HCT116 (cell line): ENCODE results near the gene GRPR. TPM values are rescaled to one million over a fixed set of nuclear protein-coding genes. Genes with fewer than 3 reads are reported as not detected.

Experiments used
- ATAC-seq: fragments of 200-7000 bp; cut with Tn5 transposase; 2 replicates; pipeline ENCODE4 v1.9.1; 2020; ENCODE audit warnings: mild to moderate bottlenecking, moderate library complexity
- BruUV-seq: library from RNA; stranded (reverse); fragments of 400-500 nt; replicated peaks from 2 replicates; lab custom pipeline; 2021; lab: Mats Ljungman, UMichigan
- CTCF ChIA-PET: fragments of 300-600 bp; sonication (Branson Sonifier 250); formaldehyde crosslinking; loops from one replicate; lab custom pipeline; 2021; ENCODE audit warnings: antibody characterized with exemption; lab: Charles Lee
- POLR2A ChIA-PET: fragments of 300-600, 350-600 bp; sonication (Branson Sonifier 250); formaldehyde crosslinking; loops from one replicate; lab custom pipeline; 2021; ENCODE audit warnings: antibody characterized with exemption; lab: Charles Lee
- RAD21 ChIA-PET, 2 experiments: fragments of 300-600 bp; sonication (Branson Sonifier 250); formaldehyde crosslinking; loops; one replicate each; lab custom pipeline; 2023; ENCODE audit warnings: low total read pairs in 2 of 2; ENCODE audit not compliant: uncharacterized antibody in 2 of 2, unreplicated experiment in 2 of 2, low non-redundant PET in 1 of 2; lab: Charles Lee
- DNase-seq: peaks from one replicate; pipeline ENCODE4 v3.0.0-alpha.2; 2010; ENCODE audit warnings: low read depth, low spot score
- H2AFZ ChIP-seq: fragments of 200-600 bp; shearing (Covaris generic), sonication (generic); 2 replicates; pipeline ENCODE4 v1.6.1; 2017; ENCODE audit warnings: low read depth, mixed run types, mixed read lengths, antibody characterized with exemption, low read length; ENCODE audit not compliant: poor library complexity, severe bottlenecking
- H3K27ac ChIP-seq: 2 replicates; pipeline ENCODE4 v1.5.1; 2012; ENCODE audit warnings: low read depth, low read length
- H3K27me3 ChIP-seq: fragments of 200-600 bp; sonication (generic); 2 replicates; pipeline ENCODE4 v1.6.1; 2016; ENCODE audit warnings: mixed run types, low read length, mixed read lengths; ENCODE audit not compliant: insufficient read depth
- H3K36me3 ChIP-seq, 2 experiments: fragments of 200-500 bp in 1 of 2; fragments of 200-600 bp in 1 of 2; sonication (Bioruptor generic) in 1 of 2; sonication (generic) in 1 of 2; 2 replicates each; pipeline versions ENCODE4 v1.5.1 to v1.6.1; 2014 to 2016; ENCODE audit warnings: low read length in 2 of 2, inconsistent platforms in 1 of 2, mixed read lengths in 1 of 2, mixed run types in 1 of 2; ENCODE audit not compliant: insufficient read depth in 2 of 2, control insufficient read depth in 1 of 2
- H3K4me1 ChIP-seq, 2 experiments: fragments of 200-600 bp in 1 of 2; sonication (generic) in 1 of 2; 2 replicates each; pipeline versions ENCODE4 v1.5.1 to v1.6.1; 2012 to 2017; ENCODE audit warnings: low read length in 2 of 2, inconsistent platforms in 1 of 2, mild to moderate bottlenecking in 1 of 2, mixed read lengths in 1 of 2, mixed run types in 1 of 2, moderate library complexity in 1 of 2; ENCODE audit not compliant: insufficient read depth in 2 of 2, control insufficient read depth in 1 of 2
- H3K4me2 ChIP-seq: fragments of 200-600 bp; sonication (generic); 2 replicates; pipeline ENCODE4 v1.6.1; 2017; ENCODE audit warnings: mixed run types, low read length, mixed read lengths
- H3K4me3 ChIP-seq, 2 experiments: fragments of 200-600 bp in 1 of 2; sonication (generic) in 1 of 2; replicated peaks in 1 of 2; 2 replicates each; pipeline ENCODE4 v1.5.1; 2011 to 2016; ENCODE audit warnings: low read length in 2 of 2, control low read depth in 1 of 2, low read depth in 1 of 2, mild to moderate bottlenecking in 1 of 2, mixed read lengths in 1 of 2, mixed run types in 1 of 2
- H3K79me2 ChIP-seq: fragments of 200-600 bp; sonication (generic); 2 replicates; pipeline ENCODE4 v1.6.1; 2017; ENCODE audit warnings: mild to moderate bottlenecking, mixed run types, low read length, moderate library complexity, mixed read lengths; ENCODE audit not compliant: insufficient read depth
- H3K9ac ChIP-seq: fragments of 200-600 bp; sonication (generic); 2 replicates; pipeline ENCODE4 v1.6.1; 2016; ENCODE audit warnings: low read length, mixed read lengths
- H3K9me2 ChIP-seq: fragments of 200-600 bp; sonication (generic), shearing (Covaris generic); 2 replicates; pipeline ENCODE4 v1.6.1; 2017; ENCODE audit warnings: mixed run types, mild to moderate bottlenecking, moderate library complexity; ENCODE audit not compliant: insufficient read depth
- H3K9me3 ChIP-seq, 2 experiments: fragments of 200-500 bp in 1 of 2; fragments of 200-600 bp in 1 of 2; sonication (Bioruptor generic) in 1 of 2; sonication (generic) in 1 of 2; 2 replicates each; pipeline ENCODE4 v1.6.1; 2014 to 2017; ENCODE audit warnings: low read length in 2 of 2, mixed read lengths in 2 of 2, inconsistent platforms in 1 of 2, low read depth in 1 of 2, mild to moderate bottlenecking in 1 of 2, mixed run types in 1 of 2, moderate library complexity in 1 of 2; ENCODE audit not compliant: control insufficient read depth in 1 of 2, insufficient read depth in 1 of 2
- H4K20me1 ChIP-seq: fragments of 200-600 bp; sonication (generic), shearing (Covaris generic); 2 replicates; pipeline ENCODE4 v1.6.1; 2017; ENCODE audit warnings: mixed run types, mild to moderate bottlenecking, moderate library complexity; ENCODE audit not compliant: insufficient read depth
- ATF3 ChIP-seq: IDR thresholded peaks from 2 replicates; pipeline ENCODE4 v1.6.1; 2012
- CBX3 ChIP-seq: IDR thresholded peaks from 2 replicates; pipeline ENCODE4 v1.6.1; 2012; ENCODE audit warnings: low read depth
- CEBPB ChIP-seq: IDR thresholded peaks from 2 replicates; pipeline ENCODE4 v1.6.1; 2012; ENCODE audit warnings: low read depth
- CTCF ChIP-seq, 3 experiments: fragments of 200-600 bp in 1 of 3; sonication (generic) in 1 of 3; IDR thresholded peaks in 2 of 3; conservative IDR thresholded peaks in 1 of 3; 2 replicates each; pipeline ENCODE4 v1.5.1; 2012 to 2017; ENCODE audit warnings: low read depth in 2 of 3, low read length in 2 of 3, antibody characterized with exemption in 1 of 3, borderline replicate concordance in 1 of 3, control low read depth in 1 of 3, mild to moderate bottlenecking in 1 of 3, mixed read lengths in 1 of 3, mixed run types in 1 of 3, moderate library complexity in 1 of 3; ENCODE audit not compliant: insufficient read depth in 1 of 3
- EGR1 ChIP-seq: IDR thresholded peaks from 2 replicates; pipeline ENCODE4 v1.6.1; 2012; ENCODE audit warnings: low read depth
- EZH2phosphoT487 ChIP-seq: fragments of 200-600 bp; IDR thresholded peaks from 2 replicates; pipeline ENCODE4 v1.6.1; 2018; ENCODE audit warnings: antibody characterized with exemption, borderline replicate concordance
- FOSL1 ChIP-seq: IDR thresholded peaks from 2 replicates; pipeline ENCODE4 v1.6.1; 2012; ENCODE audit warnings: low read depth
- JUND ChIP-seq: IDR thresholded peaks from 2 replicates; pipeline ENCODE4 v1.6.1; 2012
- POLR2AphosphoS5 ChIP-seq: IDR thresholded peaks from 2 replicates; pipeline ENCODE4 v1.6.1; 2011; ENCODE audit warnings: mild to moderate bottlenecking, low read depth, low read length, moderate library complexity
- SP1 ChIP-seq: IDR thresholded peaks from 2 replicates; pipeline ENCODE4 v1.6.1; 2012; ENCODE audit warnings: low read depth
- SRF ChIP-seq: IDR thresholded peaks from 2 replicates; pipeline ENCODE4 v1.6.1; 2012; ENCODE audit warnings: low read depth
- TCF7L2 ChIP-seq: IDR thresholded peaks from 2 replicates; pipeline ENCODE4 v1.7.0; 2011; ENCODE audit warnings: borderline replicate concordance, inconsistent platforms; ENCODE audit not compliant: insufficient read depth, insufficient read length; ENCODE audit errors: extremely low read depth
- YY1 ChIP-seq: IDR thresholded peaks from 2 replicates; pipeline ENCODE4 v1.6.1; 2011; ENCODE audit warnings: low read length, low read depth, moderate library complexity, mild to moderate bottlenecking; ENCODE audit not compliant: insufficient replicate concordance; ENCODE audit errors: extremely low read depth
- ZFX ChIP-seq: fragments of 450-650 bp; IDR thresholded peaks from 2 replicates; pipeline ENCODE4 v1.6.1; 2017
- ZNF274 ChIP-seq: fragments of 200-500 bp; sonication (Bioruptor generic); IDR thresholded peaks from 2 replicates; pipeline ENCODE4 v1.6.1; 2014; ENCODE audit warnings: mild to moderate bottlenecking, low read depth, low read length, inconsistent platforms
- intact Hi-C: fragments of 100-400 bp; cut with micrococcal nuclease; formaldehyde crosslinking; loops from 2 replicates; pipeline ENCODE4 v1.10.0; 2022
- total RNA-seq: library from RNA; stranded (reverse); gene quantifications from one replicate; pipeline ENCODE4 v1.2.1, GENCODE V29; 2021; ENCODE audit not compliant: unreplicated experiment

GRPR gene
- total RNA-seq, 1 experiment from 2014 or later, result 0.15 TPM

- Histone ChIP-seq H3K36me3 (no peaks in the 10 kb centered on the region), H3K9ac (no peak overlapping the region), H3K9me3 (no peaks in the 10 kb centered on the region), H3K4me3 (no peak overlapping the region), H3K27me3 (no peaks in the 10 kb centered on the region), H2AFZ (no peak overlapping the region), H3K27ac (no peak overlapping the region), H4K20me1 (no peaks in the 10 kb centered on the region), H3K79me2 (no peaks in the 10 kb centered on the region), H3K4me2 (no peak overlapping the region), H3K4me1 (no peaks in the 10 kb centered on the region), H3K9me2 (no peaks in the 10 kb centered on the region)
- CTCF ChIA-PET, result no interaction called here
- no peak for TF ChIP-seq ZNF274
- no peak for TF ChIP-seq CEBPB
- no peak for TF ChIP-seq EGR1
- no peak for TF ChIP-seq JUND
- TF ChIP-seq YY1, result no peak
- no peak for TF ChIP-seq SRF
- TF ChIP-seq ZFX, result no peak
- TF ChIP-seq FOSL1, result no peak
- TF ChIP-seq TCF7L2, result no peak
- TF ChIP-seq EZH2phosphoT487, result no peak
- TF ChIP-seq POLR2AphosphoS5, result no peak
- TF ChIP-seq ATF3, result no peak
- TF ChIP-seq CTCF (IDR thresholded peaks at IDR 0.05 in 2 of 3, conservative IDR thresholded peaks at IDR 0.05 in 1 of 3; ENCODE audit: borderline replicate concordance in 1 of 3, insufficient read depth in 1 of 3, low read depth in 2 of 3, low read length in 2 of 3), result no peak
- no peak for TF ChIP-seq SP1
- no peak for TF ChIP-seq CBX3
- RAD21 ChIA-PET, result no interaction called here
- intact Hi-C loops, result no loop called here
- DNase-seq (no peak), ATAC-seq (no peak)
- POLR2A ChIA-PET, result no interaction called here
- BruUV-seq, result no TSS peak
Measured at GRCh38 chrX:16114611-16115010, 8.8 kb upstream of the GRPR start.
